Rectal smooth muscle tissue (tissue), 1 donor: ENCODE results near the gene RASA3.
"Not testable (repeated sequence)": the region's sequence is repeated elsewhere in the genome, so short reads cannot be mapped to it uniquely, and the experiment has no call there.

ENCODE experiments used
- H3K27ac ChIP-seq: one replicate; pipeline ENCODE4 v1.7.0; 2013; ENCODE audit warnings: low read depth, low read length, inconsistent platforms
- H3K27me3 ChIP-seq: one replicate; pipeline ENCODE4 v1.7.0; 2013; ENCODE audit warnings: low read length; ENCODE audit not compliant: control insufficient read depth, insufficient read depth
- H3K36me3 ChIP-seq: one replicate; pipeline ENCODE4 v1.7.0; 2013; ENCODE audit warnings: low read length; ENCODE audit not compliant: control insufficient read depth, insufficient read depth
- H3K4me1 ChIP-seq: one replicate; pipeline ENCODE4 v1.7.0; 2013; ENCODE audit warnings: low read length; ENCODE audit not compliant: control insufficient read depth, insufficient read depth
- H3K4me3 ChIP-seq: one replicate; pipeline ENCODE4 v1.7.0; 2013; ENCODE audit warnings: low read length
- H3K9ac ChIP-seq: one replicate; pipeline ENCODE4 v1.7.0; 2013; ENCODE audit warnings: low read length

RASA3 gene

DNA sequence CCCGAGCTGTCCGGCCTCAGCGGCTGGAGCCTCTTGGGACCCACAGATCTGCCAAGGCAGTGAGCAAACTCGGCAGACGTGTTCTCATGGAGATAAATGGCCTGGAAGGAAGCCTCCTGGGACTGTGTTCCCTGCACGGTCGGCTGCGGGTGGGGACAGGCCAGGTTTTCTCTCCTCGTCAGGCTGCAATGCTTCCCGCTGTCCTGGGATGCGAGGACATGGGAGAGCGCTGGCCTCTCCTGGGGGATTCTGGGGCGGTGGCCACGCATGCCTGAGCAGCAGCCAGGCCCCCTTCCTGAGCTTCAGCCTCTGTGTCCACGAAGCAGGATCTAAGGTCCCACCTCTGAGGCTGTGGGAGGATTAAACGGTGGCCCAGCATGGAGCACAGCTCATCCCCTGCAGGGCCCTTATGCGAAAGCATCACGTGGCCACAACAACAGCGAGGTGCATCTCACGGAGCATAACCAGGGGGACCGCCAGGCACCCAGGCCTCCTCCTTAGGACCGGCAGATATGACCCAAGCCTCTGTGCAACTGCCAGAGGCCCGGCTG, 137.3 kb downstream of the RASA3 start:
- Histone ChIP-seq H3K36me3 (peaks cover 21% of the 10 kb centered on the region), H3K4me3 (no peak overlapping the region), H3K27ac (no peak overlapping the region), H3K27me3 (no peaks in the 10 kb centered on the region), H3K4me1 (peaks cover 3% of the 10 kb centered on the region), H3K9ac (no peak overlapping the region)

DNA sequence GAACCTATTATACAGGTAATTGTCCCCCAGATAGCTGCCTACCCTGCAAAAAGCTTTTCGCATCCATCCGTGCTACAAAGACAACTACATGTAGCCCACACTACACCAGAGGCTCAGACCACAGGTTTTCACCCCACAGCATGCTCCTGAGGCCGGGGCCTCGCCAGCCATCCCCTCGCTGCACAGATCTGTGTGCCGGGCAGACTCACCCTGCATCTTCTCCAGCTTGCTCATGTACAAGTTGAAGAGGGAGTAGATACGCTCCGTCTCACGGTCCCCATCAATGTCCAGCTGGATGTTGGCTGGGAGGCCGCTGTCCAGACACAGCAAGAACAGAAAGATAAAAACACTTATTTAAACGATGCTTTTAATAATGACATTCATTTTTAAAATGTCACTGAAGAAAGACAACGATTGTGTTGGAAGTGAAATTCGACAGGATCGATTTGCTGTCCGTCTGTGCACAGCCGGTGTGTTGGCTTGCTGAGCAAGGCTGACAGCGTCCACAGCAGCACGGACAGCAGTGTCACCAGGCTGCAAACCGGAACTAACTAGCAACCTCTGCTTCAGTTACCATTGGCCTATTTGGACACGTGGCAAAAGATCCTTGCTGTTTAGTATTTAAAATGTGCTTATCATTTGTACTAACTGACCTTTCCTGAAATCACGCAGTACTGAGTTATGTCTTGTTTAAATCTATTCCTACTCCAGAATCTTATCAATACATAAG, 140.0 kb downstream of the RASA3 start:
- H3K36me3 ChIP-seq, result peaks cover 22% of the 10 kb centered on the region
- no peak overlapping the region for H3K27ac ChIP-seq
- H3K4me1 ChIP-seq, result no peaks in the 10 kb centered on the region
- no peak overlapping the region for H3K9ac ChIP-seq
- H3K4me3 ChIP-seq, result no peak overlapping the region
- no peaks in the 10 kb centered on the region for H3K27me3 ChIP-seq

GRCh38 chr13:113991676-113992179, 140.7 kb downstream of the RASA3 start:
- Histone ChIP-seq H3K27me3 (no peaks in the 10 kb centered on the region), H3K4me3 (no peak overlapping the region), H3K27ac (no peak overlapping the region), H3K4me1 (no peaks in the 10 kb centered on the region), H3K36me3 (peaks cover 20% of the 10 kb centered on the region), H3K9ac (no peak overlapping the region)

DNA sequence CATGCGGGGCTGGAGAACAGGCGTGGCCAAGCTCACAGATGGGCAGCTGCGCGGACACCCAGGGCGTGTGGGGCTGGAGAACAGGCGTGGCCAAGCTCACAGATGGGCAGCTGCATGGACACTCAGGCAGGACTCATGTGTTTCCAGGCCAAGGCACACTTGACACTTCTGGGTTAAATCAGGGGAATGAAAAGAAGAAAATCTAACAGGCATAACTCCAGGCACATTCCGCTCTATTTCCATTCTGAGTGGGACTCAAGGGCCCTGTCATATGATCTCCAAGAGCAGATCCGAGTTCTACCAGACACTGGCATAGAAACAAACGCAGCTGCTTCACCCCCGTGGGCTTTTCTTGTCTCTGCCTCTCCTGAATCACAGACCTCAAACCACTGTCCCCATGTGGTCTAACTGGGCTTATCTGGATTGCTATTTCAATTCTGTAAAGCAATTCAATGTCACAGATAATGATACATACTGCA, 141.2 kb downstream of the RASA3 start:
- H3K36me3 ChIP-seq, result peaks cover 15% of the 10 kb centered on the region
- no peaks in the 10 kb centered on the region for H3K27me3 ChIP-seq
- H3K4me1 ChIP-seq, result no peaks in the 10 kb centered on the region
- no peak overlapping the region for H3K9ac ChIP-seq
- no peak overlapping the region for H3K27ac ChIP-seq
- H3K4me3 ChIP-seq, result no peak overlapping the region

DNA sequence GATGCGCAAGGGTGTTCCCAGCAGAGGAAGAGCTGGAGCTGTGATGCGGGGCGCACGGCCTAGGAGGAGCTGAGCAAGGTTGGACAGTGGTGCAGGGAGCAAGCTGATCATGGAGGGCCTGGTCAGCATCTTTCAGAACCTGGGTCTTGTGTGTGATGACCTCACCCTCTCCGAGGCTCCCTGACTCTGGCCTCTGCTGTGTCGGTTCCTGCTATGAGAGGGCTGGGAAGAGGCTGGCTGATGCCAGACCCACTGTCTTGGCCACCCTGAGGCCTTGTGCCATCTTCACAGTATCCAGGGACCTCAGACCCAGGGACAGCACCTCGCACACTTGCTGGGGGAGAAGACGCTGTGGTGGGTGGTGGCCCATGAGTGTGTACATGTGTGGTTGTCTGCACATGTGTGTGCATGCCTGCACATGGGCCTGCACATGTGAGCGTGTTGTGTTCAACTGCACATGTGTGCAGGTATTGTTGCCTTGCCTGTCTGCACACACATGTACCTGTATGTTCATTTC, 142.0 kb downstream of the RASA3 start:
- no peaks in the 10 kb centered on the region for H3K4me1 ChIP-seq
- no peak overlapping the region for H3K4me3 ChIP-seq
- peaks cover 12% of the 10 kb centered on the region for H3K36me3 ChIP-seq
- no peaks in the 10 kb centered on the region for H3K27me3 ChIP-seq
- H3K9ac ChIP-seq, result no peak overlapping the region
- no peak overlapping the region for H3K27ac ChIP-seq

- H3K27me3 ChIP-seq, result no peaks in the 10 kb centered on the region
- H3K27ac ChIP-seq, result no peak overlapping the region
- no peaks in the 10 kb centered on the region for H3K4me1 ChIP-seq
- H3K36me3 ChIP-seq, result peaks cover 12% of the 10 kb centered on the region
- H3K4me3 ChIP-seq, result no peak overlapping the region
- no peak overlapping the region for H3K9ac ChIP-seq
Measured at GRCh38 chr13:113989585-113990300, 142.7 kb downstream of the RASA3 start.

GRCh38 chr13:113988859-113989258, 143.6 kb downstream of the RASA3 start:
- H3K9ac ChIP-seq, H3K27me3 ChIP-seq, H3K4me1 ChIP-seq, H3K27ac ChIP-seq, H3K4me3 ChIP-seq: not testable (repeated sequence)
- H3K36me3 ChIP-seq, result peaks cover 12% of the 10 kb centered on the region

- H3K9ac ChIP-seq, result no peak overlapping the region
- H3K27me3 ChIP-seq, result no peaks in the 10 kb centered on the region
- H3K36me3 ChIP-seq, result peaks cover 18% of the 10 kb centered on the region
- H3K4me1 ChIP-seq, result no peaks in the 10 kb centered on the region
- H3K4me3 ChIP-seq, result no peak overlapping the region
- H3K27ac ChIP-seq, result no peak overlapping the region
Measured at GRCh38 chr13:113982296-113982661, 150.1 kb downstream of the RASA3 start.

DNA sequence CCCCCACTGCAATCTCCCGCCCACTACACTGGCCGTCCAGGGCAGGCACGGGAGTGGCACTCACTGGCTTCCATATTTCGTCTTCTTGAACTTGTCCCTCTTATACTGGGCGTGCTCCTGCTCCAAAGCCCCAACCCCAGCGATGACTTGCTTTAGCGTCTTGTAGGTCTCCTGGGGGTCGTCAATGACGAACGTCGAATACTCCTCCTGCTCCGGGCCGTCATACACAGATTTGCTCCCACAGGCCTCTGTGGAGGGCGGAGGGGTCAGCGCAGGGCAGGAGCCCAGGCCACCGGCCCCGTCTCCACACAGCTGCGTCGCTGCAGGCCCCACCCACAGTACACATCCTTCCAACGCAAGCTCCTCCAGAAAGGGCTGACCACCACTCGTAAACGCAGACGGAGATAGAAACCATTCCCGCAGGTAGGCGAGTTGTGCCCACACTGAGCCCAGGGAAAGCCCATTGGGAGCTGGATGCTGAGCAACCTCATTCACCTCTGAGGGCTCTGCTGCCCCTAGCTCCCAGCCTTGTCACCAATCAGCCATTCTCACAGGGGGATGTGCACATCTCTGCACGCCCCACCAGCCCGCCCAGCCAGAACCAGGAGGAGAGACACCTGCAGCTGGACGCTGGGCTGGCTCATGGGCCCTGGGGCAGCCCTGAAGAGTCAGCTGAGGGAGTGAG, 150.7 kb downstream of the RASA3 start:
- Histone ChIP-seq H3K4me1 (no peaks in the 10 kb centered on the region), H3K9ac (no peak overlapping the region), H3K36me3 (peaks cover 18% of the 10 kb centered on the region), H3K27me3 (no peaks in the 10 kb centered on the region), H3K27ac (no peak overlapping the region), H3K4me3 (no peak overlapping the region)

GRCh38 chr13:113981194-113981605, 151.2 kb downstream of the RASA3 start:
- Histone ChIP-seq H3K4me3 (no peak overlapping the region), H3K4me1 (no peaks in the 10 kb centered on the region), H3K9ac (no peak overlapping the region), H3K36me3 (peaks cover 18% of the 10 kb centered on the region), H3K27me3 (no peaks in the 10 kb centered on the region), H3K27ac (no peak overlapping the region)

DNA sequence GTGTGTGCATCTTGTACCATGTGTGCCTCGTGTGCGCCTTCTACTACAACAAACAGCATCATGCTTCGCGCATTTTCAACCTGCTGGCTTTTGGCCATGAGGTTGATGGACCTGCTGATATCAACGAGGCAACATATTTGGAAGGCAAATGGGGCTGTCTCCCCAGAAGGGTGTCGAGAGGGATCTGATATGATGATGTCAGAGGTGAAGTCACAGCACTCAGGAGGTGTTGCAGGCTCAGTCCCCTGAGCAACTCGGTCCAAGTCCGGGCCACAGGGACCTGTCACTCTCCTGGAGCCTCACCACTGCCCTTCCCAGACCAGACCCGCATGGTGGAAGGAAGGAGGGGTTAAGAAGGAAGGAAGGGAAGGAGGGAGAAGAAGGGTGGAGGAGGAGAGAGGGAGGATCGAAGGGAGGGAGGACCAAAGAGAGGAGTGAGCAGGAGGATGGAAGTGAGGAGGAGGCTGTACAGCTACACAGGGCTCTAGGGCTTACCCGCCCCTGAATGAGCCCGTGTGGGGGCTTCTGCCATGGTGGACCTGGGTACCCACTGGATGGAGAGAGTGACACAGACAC, 151.8 kb downstream of the RASA3 start:
- Histone ChIP-seq H3K4me1 (no peaks in the 10 kb centered on the region), H3K4me3 (no peak overlapping the region), H3K27ac (no peak overlapping the region), H3K27me3 (no peaks in the 10 kb centered on the region), H3K36me3 (peaks cover 18% of the 10 kb centered on the region), H3K9ac (no peak overlapping the region)
